GM12872 (cell line): ENCODE measurements around the gene SGO2.

Experiments used
- TF ChIP-seq, protein P1 (sequence below): IDR thresholded peaks from 3 replicates; pipeline ENCODE4 v1.5.1; 2011; ENCODE audit warnings: low read depth, mild to moderate bottlenecking, low read length, moderate library complexity; ENCODE audit not compliant: insufficient read depth

SGO2 gene, protein sequence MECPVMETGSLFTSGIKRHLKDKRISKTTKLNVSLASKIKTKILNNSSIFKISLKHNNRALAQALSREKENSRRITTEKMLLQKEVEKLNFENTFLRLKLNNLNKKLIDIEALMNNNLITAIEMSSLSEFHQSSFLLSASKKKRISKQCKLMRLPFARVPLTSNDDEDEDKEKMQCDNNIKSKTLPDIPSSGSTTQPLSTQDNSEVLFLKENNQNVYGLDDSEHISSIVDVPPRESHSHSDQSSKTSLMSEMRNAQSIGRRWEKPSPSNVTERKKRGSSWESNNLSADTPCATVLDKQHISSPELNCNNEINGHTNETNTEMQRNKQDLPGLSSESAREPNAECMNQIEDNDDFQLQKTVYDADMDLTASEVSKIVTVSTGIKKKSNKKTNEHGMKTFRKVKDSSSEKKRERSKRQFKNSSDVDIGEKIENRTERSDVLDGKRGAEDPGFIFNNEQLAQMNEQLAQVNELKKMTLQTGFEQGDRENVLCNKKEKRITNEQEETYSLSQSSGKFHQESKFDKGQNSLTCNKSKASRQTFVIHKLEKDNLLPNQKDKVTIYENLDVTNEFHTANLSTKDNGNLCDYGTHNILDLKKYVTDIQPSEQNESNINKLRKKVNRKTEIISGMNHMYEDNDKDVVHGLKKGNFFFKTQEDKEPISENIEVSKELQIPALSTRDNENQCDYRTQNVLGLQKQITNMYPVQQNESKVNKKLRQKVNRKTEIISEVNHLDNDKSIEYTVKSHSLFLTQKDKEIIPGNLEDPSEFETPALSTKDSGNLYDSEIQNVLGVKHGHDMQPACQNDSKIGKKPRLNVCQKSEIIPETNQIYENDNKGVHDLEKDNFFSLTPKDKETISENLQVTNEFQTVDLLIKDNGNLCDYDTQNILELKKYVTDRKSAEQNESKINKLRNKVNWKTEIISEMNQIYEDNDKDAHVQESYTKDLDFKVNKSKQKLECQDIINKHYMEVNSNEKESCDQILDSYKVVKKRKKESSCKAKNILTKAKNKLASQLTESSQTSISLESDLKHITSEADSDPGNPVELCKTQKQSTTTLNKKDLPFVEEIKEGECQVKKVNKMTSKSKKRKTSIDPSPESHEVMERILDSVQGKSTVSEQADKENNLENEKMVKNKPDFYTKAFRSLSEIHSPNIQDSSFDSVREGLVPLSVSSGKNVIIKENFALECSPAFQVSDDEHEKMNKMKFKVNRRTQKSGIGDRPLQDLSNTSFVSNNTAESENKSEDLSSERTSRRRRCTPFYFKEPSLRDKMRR

DNA sequence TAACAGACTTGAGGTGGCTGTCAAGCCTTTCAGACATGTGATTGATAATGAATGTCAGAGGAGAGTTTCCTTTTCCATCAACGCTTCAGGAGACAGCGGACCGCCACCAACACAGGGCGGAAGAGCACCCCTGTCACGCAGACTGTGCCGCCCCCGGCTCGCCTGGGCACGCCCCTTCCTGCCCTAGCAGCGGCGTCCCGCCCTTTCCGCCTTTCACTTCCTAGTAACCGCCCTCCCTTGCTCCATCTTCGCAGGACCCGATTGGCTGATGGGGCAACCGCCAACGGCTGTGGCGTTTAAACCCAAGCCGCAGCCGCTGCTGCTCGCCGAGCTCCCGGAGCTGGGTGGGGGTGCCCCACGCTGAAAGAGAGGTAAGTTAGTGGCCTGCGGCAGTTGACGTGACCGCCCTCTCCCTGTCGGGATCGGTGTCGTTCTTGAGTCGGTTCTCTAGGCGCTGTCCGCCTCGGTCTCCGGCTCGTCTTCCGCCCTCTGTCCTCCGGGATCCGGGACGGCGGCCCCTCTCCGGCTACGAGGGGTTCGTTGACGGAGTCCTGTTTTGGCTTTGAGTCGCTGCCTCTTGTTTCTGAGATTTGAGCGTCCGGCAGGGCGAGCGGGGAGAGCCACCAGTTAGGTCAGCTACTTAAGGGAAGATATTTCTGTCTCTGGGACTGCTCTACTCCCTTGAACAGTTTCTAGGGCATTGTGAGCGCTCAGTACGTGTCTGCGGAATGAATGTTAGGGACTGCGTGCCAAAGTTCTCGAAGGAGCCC lies at the start of gene SGO2:
SGO2 (plus strand) TSS at position 326 of the 770 bp plus-strand sequence. CDS start 6,769 bp downstream, outside the sequence.
- TF ChIP-seq, protein P1, sequence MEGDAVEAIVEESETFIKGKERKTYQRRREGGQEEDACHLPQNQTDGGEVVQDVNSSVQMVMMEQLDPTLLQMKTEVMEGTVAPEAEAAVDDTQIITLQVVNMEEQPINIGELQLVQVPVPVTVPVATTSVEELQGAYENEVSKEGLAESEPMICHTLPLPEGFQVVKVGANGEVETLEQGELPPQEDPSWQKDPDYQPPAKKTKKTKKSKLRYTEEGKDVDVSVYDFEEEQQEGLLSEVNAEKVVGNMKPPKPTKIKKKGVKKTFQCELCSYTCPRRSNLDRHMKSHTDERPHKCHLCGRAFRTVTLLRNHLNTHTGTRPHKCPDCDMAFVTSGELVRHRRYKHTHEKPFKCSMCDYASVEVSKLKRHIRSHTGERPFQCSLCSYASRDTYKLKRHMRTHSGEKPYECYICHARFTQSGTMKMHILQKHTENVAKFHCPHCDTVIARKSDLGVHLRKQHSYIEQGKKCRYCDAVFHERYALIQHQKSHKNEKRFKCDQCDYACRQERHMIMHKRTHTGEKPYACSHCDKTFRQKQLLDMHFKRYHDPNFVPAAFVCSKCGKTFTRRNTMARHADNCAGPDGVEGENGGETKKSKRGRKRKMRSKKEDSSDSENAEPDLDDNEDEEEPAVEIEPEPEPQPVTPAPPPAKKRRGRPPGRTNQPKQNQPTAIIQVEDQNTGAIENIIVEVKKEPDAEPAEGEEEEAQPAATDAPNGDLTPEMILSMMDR: no peak

DNA sequence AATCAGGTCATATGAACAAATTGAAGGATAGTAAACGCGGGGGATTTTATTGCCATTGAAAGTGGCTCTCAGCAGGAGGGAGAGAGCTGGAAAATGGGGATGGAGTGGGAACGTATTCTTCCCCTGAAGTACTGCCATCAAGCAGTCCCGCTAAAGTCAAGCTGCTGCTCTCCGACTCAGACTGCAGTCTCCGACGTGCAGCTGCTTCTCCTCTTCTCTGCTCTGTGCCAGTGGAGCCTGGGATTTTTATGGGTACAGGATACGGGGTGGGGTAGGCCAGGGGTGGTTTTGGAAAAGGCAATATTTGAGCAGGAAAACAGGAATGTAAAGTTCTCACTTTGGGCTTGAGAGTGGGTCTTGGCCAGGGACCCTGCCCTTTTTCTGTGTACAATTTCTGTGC lies 49.2 kb upstream of the SGO2 start:
- TF ChIP-seq, protein P1: no peak

DNA sequence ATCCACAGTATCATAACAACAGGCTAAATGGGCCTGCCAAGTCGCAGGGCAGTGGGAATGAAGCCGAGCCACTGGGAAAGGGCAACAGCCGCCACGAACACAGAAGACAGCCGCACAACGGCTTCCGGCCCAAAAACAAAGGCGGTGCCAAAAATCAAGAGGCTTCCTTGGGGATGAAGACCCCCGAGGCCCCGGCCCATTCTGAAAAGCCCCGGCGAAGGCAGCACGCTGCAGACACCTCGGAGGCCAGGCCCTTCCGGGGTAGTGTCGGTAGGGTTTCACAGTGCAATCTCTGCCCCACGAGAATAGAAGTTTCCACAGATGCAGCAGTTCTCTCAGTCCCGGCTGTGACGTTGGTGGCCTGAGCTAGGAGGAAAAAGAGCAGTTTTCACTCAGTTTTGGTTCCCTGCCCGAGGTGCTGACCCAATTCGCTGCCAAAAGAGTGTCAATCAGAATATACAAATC lies 48.3 kb upstream of the SGO2 start:
- TF ChIP-seq, protein P1: no peak

DNA sequence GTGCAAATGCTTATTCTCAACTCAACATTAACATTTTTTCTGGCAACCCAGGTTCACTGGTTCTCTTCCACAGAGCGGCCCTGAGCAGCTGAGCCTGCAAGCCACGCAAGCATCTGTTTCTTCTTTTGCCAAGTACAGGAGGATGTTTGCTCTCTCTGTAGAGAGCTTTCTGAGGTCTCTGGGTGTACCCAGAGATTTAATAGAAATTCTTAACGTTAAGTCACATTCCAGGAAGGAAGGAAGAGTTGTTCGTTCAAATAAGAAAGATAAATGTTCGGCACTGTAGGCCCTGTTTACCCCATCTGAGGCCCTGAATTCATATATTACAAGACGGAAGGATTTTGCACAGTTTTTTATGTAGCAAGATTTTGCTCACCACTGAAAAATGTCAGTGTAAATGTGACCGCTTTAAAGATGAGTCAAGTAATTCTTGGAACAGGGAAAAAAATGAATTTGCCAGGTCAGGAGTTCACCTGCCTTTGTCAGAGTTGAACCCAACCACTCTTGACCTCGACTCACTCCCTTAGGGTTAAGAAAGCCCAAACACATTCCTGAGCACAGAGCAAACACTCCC lies 46.2 kb upstream of the SGO2 start:
- TF ChIP-seq, protein P1: no peak

DNA sequence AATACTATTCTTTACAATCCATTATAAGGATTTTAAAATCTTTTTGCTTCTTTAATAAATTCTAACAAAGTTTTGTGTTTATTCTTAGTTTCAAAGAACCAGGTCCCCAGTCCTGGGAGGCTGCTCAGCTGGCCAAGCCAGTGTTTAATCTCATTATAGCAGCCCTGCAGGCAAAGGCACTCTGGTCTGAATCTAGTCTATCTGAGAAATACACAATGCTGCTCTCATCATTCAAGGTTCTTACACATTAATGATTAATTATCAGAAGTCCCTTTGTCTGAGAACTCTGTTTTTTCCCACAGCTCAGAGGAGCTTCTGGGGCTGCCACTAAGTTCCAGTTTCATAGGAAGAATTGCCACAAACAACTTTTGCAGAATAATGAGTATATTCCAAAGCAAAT lies 43.8 kb upstream of the SGO2 start:
- TF ChIP-seq, protein P1: no peak

DNA sequence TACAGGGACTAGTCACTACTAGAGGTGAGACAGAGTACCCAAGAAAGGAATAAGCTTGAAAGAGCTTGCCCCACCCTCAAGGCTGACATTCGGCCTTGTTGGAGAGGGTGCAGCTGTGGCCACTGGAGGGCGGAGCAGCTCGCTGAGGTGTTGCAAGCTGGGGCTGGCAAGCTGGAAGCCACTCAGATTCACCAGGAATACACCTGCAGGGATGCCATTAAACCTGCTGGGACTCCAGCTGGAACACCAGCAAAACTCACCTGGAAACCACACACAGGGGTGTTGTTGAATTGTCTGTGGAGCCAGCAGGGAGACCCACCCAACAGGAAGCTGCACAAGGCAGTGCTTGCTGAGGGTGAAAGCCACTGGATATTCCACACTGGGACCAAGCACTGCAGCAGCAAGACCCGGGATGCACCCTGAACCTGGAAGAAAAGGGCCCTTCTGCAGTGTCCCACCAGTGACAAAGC lies 42.2 kb upstream of the SGO2 start:
- TF ChIP-seq, protein P1: peak; percentile 82
